WTC11 (cell line): ENCODE results near the gene FBRSL1. TPM values are rescaled to one million over a fixed set of nuclear protein-coding genes. Genes with fewer than 3 reads are reported as not detected.

ENCODE experiments used
- ATAC-seq: fragments of 200-7000 bp; cut with Tn5 transposase; 2 replicates; pipeline ENCODE4 v1.10.0; 2021; ENCODE audit warnings: mild to moderate bottlenecking, moderate library complexity
- CTCF ChIA-PET: fragments of 300-600 bp; sonication (Branson Sonifier 250); formaldehyde crosslinking; loops from one replicate; lab custom pipeline; 2021; ENCODE audit warnings: antibody characterized with exemption; lab: Charles Lee
- POLR2A ChIA-PET: fragments of 350-600 bp; sonication (Branson Sonifier 250); formaldehyde crosslinking; loops from one replicate; lab custom pipeline; 2021; ENCODE audit warnings: antibody characterized with exemption; lab: Charles Lee
- DNase-seq: peaks from one replicate; pipeline ENCODE4 v3.0.0; 2021; ENCODE audit warnings: low spot score
- H3K27ac Mint-ChIP-seq: 2 replicates; pipeline ENCODE4 v1.8.0; 2021; ENCODE audit warnings: mixed read lengths
- H3K27me3 Mint-ChIP-seq: 2 replicates; pipeline ENCODE4 v1.8.0; 2021; ENCODE audit warnings: low read depth, mild to moderate bottlenecking, moderate library complexity, mixed read lengths
- H3K36me3 Mint-ChIP-seq: 2 replicates; pipeline ENCODE4 v1.8.0; 2021; ENCODE audit warnings: mixed read lengths
- H3K4me1 Mint-ChIP-seq: 2 replicates; pipeline ENCODE4 v1.8.0; 2022; ENCODE audit warnings: mixed read lengths
- H3K4me3 Mint-ChIP-seq: 2 replicates; pipeline ENCODE4 v1.8.0; 2021; ENCODE audit warnings: mild to moderate bottlenecking, moderate library complexity, mixed read lengths
- H3K9me3 Mint-ChIP-seq: 2 replicates; pipeline ENCODE4 v1.8.0; 2021; ENCODE audit warnings: mixed read lengths
- ATF1 ChIP-seq: sonication (generic); formaldehyde crosslinking; IDR thresholded peaks from 2 replicates; pipeline ENCODE4 v1.8.1; 2023; ENCODE audit warnings: mild to moderate bottlenecking, moderate library complexity, missing genetic modification reagents
- EMX1 ChIP-seq: fragments of 250-450 bp; sonication (Bioruptor Pico); IDR thresholded peaks from 2 replicates; pipeline ENCODE4 v1.8.0; 2021; ENCODE audit warnings: mild to moderate bottlenecking
- ESRRA ChIP-seq: sonication (generic); formaldehyde crosslinking; IDR thresholded peaks from 2 replicates; pipeline ENCODE4 v1.8.1; 2022; ENCODE audit warnings: mild to moderate bottlenecking, missing genetic modification reagents, borderline replicate concordance
- ETV6 ChIP-seq: sonication (generic); formaldehyde crosslinking; IDR thresholded peaks from 2 replicates; pipeline ENCODE4 v1.8.1; 2022; ENCODE audit warnings: mild to moderate bottlenecking, missing genetic modification reagents
- FOXP1 ChIP-seq: sonication (generic); formaldehyde crosslinking; IDR thresholded peaks from 2 replicates; pipeline ENCODE4 v1.8.0; 2022; ENCODE audit warnings: missing genetic modification reagents, mild to moderate bottlenecking, moderate library complexity, borderline replicate concordance
- IRF2 ChIP-seq: sonication (generic); formaldehyde crosslinking; IDR thresholded peaks from 2 replicates; pipeline ENCODE4 v1.8.0; 2022; ENCODE audit warnings: low read depth, missing genetic modification reagents, borderline replicate concordance
- JAZF1 ChIP-seq: fragments of 250-450 bp; sonication (Bioruptor Pico); IDR thresholded peaks from 2 replicates; pipeline ENCODE4 v1.9.0; 2021; ENCODE audit warnings: moderate library complexity, mild to moderate bottlenecking, inconsistent platforms
- KAT7 ChIP-seq: sonication (generic); formaldehyde crosslinking; IDR thresholded peaks from 2 replicates; pipeline ENCODE4 v1.8.1; 2023; ENCODE audit warnings: missing genetic modification reagents, mild to moderate bottlenecking, borderline replicate concordance
- MXD4 ChIP-seq: fragments of 250-450 bp; sonication (Bioruptor Pico); IDR thresholded peaks from 2 replicates; pipeline ENCODE4 v1.8.0; 2021; ENCODE audit warnings: mild to moderate bottlenecking, moderate library complexity, borderline replicate concordance
- RORB ChIP-seq: fragments of 250-450 bp; sonication (Bioruptor Pico); IDR thresholded peaks from 2 replicates; pipeline ENCODE4 v1.9.0; 2021; ENCODE audit warnings: mild to moderate bottlenecking
- SOX15 ChIP-seq: fragments of 250-450 bp; sonication (Bioruptor Pico); IDR thresholded peaks from 2 replicates; pipeline ENCODE4 v1.9.0; 2021; ENCODE audit warnings: mild to moderate bottlenecking
- TCF7 ChIP-seq: sonication (generic); formaldehyde crosslinking; IDR thresholded peaks from 2 replicates; pipeline ENCODE4 v1.8.0; 2022; ENCODE audit warnings: mild to moderate bottlenecking, low read depth, missing genetic modification reagents, moderate library complexity
- ZNF232 ChIP-seq: sonication (generic); formaldehyde crosslinking; IDR thresholded peaks from 2 replicates; pipeline ENCODE4 v1.8.0; 2022; ENCODE audit warnings: mild to moderate bottlenecking, missing genetic modification reagents
- ZNF317 ChIP-seq: sonication (generic); formaldehyde crosslinking; IDR thresholded peaks from 2 replicates; pipeline ENCODE4 v1.8.1; 2023; ENCODE audit warnings: low read depth, mild to moderate bottlenecking, moderate library complexity, missing genetic modification reagents, borderline replicate concordance
- total RNA-seq: library from RNA; stranded (reverse); gene quantifications from 3 replicates; pipeline ENCODE4 v1.2.3, GENCODE V29; 2021
- TF ChIP-seq, protein P1 (sequence below): sonication (generic); formaldehyde crosslinking; IDR thresholded peaks from 2 replicates; pipeline ENCODE4 v1.8.1; 2023; ENCODE audit warnings: mild to moderate bottlenecking, missing genetic modification reagents, borderline replicate concordance
- TF ChIP-seq, protein P2 (sequence below): sonication (generic); formaldehyde crosslinking; IDR thresholded peaks from 2 replicates; pipeline ENCODE4 v1.8.1; 2022; ENCODE audit warnings: mild to moderate bottlenecking, missing genetic modification reagents, moderate library complexity, borderline replicate concordance
- TF ChIP-seq, protein P3 (sequence below): fragments of 250-450 bp; sonication (Bioruptor Pico); IDR thresholded peaks from 2 replicates; pipeline ENCODE4 v2.1.2; 2022; ENCODE audit warnings: mild to moderate bottlenecking, moderate library complexity
- TF ChIP-seq, protein P4 (sequence below): sonication (generic); formaldehyde crosslinking; IDR thresholded peaks from 2 replicates; pipeline ENCODE4 v1.8.1; 2023; ENCODE audit warnings: mild to moderate bottlenecking, missing genetic modification reagents, moderate library complexity
- TF ChIP-seq, protein P5 (sequence below): sonication (generic); formaldehyde crosslinking; IDR thresholded peaks from 2 replicates; pipeline ENCODE4 v1.8.1; 2022; ENCODE audit warnings: low read depth, missing genetic modification reagents, borderline replicate concordance
- TF ChIP-seq, protein P6 (sequence below): sonication (generic); formaldehyde crosslinking; IDR thresholded peaks from 2 replicates; pipeline ENCODE4 v1.8.1; 2023; ENCODE audit warnings: mild to moderate bottlenecking, missing genetic modification reagents

The FBRSL1 gene
- total RNA-seq, 1 experiment from 2014 or later, result 129 TPM

DNA sequence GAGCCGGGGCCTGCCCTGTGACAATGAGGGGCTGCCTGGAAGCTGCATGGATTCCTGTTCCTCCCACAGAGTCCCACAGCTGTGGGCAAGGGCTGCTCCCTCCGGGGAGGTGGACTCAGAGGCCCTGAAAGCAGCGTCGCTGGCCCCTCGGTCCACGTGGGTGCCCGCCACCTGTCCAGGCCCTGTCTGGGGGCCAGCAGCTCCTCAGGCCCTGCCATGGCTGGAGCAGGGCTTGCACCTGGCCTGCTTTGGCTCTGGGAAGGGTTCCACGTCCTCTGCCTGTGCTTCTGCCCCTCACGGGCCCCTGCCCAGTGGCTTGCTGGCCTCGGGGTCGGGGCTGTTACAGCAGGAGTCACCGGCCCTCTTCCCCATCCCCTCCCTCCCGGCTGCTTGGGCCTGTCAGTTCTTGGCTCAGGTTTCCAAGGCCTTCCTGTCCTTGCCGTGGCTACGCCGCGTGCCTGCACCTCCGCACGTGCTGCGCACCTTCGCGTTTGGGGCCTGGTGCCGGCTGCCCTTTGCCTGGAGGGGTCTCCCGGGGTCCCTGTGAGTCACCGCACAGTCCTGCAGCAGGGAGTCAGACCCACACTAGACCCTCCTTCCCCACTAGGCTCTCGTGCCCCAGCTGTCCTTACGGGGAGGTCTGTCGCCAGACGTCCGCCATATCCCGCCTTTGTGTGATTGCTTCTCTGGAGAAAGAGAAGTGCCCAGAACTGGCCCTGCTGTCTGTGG lies 5.8 kb downstream of the FBRSL1 start (continued):
- TF ChIP-seq RORB (CRISPR knock-in tag) (no peak), ZNF232 (CRISPR knock-in tag) (no peak), IRF2 (no peak), ATF1 (CRISPR knock-in tag) (no peak), ETV6 (no peak)
- TF ChIP-seq, protein P1, sequence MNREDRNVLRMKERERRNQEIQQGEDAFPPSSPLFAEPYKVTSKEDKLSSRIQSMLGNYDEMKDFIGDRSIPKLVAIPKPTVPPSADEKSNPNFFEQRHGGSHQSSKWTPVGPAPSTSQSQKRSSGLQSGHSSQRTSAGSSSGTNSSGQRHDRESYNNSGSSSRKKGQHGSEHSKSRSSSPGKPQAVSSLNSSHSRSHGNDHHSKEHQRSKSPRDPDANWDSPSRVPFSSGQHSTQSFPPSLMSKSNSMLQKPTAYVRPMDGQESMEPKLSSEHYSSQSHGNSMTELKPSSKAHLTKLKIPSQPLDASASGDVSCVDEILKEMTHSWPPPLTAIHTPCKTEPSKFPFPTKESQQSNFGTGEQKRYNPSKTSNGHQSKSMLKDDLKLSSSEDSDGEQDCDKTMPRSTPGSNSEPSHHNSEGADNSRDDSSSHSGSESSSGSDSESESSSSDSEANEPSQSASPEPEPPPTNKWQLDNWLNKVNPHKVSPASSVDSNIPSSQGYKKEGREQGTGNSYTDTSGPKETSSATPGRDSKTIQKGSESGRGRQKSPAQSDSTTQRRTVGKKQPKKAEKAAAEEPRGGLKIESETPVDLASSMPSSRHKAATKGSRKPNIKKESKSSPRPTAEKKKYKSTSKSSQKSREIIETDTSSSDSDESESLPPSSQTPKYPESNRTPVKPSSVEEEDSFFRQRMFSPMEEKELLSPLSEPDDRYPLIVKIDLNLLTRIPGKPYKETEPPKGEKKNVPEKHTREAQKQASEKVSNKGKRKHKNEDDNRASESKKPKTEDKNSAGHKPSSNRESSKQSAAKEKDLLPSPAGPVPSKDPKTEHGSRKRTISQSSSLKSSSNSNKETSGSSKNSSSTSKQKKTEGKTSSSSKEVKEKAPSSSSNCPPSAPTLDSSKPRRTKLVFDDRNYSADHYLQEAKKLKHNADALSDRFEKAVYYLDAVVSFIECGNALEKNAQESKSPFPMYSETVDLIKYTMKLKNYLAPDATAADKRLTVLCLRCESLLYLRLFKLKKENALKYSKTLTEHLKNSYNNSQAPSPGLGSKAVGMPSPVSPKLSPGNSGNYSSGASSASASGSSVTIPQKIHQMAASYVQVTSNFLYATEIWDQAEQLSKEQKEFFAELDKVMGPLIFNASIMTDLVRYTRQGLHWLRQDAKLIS (CRISPR knock-in tag), result no peak
- TF ChIP-seq, protein P2, sequence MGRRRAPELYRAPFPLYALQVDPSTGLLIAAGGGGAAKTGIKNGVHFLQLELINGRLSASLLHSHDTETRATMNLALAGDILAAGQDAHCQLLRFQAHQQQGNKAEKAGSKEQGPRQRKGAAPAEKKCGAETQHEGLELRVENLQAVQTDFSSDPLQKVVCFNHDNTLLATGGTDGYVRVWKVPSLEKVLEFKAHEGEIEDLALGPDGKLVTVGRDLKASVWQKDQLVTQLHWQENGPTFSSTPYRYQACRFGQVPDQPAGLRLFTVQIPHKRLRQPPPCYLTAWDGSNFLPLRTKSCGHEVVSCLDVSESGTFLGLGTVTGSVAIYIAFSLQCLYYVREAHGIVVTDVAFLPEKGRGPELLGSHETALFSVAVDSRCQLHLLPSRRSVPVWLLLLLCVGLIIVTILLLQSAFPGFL (CRISPR knock-in tag), result no peak
- TF ChIP-seq, protein P3, sequence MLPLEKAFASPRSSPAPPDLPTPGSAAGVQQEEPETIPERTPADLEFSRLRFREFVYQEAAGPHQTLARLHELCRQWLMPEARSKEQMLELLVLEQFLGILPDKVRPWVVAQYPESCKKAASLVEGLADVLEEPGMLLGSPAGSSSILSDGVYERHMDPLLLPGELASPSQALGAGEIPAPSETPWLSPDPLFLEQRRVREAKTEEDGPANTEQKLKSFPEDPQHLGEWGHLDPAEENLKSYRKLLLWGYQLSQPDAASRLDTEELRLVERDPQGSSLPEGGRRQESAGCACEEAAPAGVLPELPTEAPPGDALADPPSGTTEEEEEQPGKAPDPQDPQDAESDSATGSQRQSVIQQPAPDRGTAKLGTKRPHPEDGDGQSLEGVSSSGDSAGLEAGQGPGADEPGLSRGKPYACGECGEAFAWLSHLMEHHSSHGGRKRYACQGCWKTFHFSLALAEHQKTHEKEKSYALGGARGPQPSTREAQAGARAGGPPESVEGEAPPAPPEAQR (CRISPR knock-in tag), result no peak
- TF ChIP-seq, protein P4, sequence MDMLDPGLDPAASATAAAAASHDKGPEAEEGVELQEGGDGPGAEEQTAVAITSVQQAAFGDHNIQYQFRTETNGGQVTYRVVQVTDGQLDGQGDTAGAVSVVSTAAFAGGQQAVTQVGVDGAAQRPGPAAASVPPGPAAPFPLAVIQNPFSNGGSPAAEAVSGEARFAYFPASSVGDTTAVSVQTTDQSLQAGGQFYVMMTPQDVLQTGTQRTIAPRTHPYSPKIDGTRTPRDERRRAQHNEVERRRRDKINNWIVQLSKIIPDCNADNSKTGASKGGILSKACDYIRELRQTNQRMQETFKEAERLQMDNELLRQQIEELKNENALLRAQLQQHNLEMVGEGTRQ (CRISPR knock-in tag), result no peak

DNA sequence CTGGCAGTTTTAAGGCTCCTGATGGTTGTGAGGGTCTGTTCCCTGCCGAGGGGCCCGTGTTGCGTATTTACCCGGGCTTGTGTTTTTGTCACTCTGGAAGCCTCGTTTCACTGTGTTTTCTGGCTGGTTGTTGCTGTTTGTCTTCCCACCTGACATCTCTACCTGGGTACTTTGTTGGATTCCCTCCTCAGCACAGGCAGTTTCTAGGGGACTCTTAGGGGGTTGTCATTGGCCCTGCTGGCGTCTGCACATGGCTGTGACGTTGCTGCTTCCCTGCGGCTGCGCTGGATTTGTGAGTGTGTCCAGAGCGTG lies 6.4 kb downstream of the FBRSL1 start:
- POLR2A ChIA-PET, result no interaction called here
- DNase-seq, result no peak
- no peaks in the 10 kb centered on the region for H3K9me3 Mint-ChIP-seq
- no peak for ATAC-seq
- H3K27me3 Mint-ChIP-seq, result peaks cover 3% of the 10 kb centered on the region; the same call in 1 of the 2 replicates
- TF ChIP-seq FOXP1 (CRISPR knock-in tag), result no peak
- no peak for TF ChIP-seq SOX15 (CRISPR knock-in tag)
- TF ChIP-seq, protein P4 (CRISPR knock-in tag), result no peak
- TF ChIP-seq TCF7 (CRISPR knock-in tag), result no peak
- no peak for TF ChIP-seq KAT7 (CRISPR knock-in tag)
- TF ChIP-seq, protein P5, sequence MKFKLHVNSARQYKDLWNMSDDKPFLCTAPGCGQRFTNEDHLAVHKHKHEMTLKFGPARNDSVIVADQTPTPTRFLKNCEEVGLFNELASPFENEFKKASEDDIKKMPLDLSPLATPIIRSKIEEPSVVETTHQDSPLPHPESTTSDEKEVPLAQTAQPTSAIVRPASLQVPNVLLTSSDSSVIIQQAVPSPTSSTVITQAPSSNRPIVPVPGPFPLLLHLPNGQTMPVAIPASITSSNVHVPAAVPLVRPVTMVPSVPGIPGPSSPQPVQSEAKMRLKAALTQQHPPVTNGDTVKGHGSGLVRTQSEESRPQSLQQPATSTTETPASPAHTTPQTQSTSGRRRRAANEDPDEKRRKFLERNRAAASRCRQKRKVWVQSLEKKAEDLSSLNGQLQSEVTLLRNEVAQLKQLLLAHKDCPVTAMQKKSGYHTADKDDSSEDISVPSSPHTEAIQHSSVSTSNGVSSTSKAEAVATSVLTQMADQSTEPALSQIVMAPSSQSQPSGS, result no peak
- TF ChIP-seq ZNF317 (CRISPR knock-in tag), result no peak
- TF ChIP-seq, protein P6, sequence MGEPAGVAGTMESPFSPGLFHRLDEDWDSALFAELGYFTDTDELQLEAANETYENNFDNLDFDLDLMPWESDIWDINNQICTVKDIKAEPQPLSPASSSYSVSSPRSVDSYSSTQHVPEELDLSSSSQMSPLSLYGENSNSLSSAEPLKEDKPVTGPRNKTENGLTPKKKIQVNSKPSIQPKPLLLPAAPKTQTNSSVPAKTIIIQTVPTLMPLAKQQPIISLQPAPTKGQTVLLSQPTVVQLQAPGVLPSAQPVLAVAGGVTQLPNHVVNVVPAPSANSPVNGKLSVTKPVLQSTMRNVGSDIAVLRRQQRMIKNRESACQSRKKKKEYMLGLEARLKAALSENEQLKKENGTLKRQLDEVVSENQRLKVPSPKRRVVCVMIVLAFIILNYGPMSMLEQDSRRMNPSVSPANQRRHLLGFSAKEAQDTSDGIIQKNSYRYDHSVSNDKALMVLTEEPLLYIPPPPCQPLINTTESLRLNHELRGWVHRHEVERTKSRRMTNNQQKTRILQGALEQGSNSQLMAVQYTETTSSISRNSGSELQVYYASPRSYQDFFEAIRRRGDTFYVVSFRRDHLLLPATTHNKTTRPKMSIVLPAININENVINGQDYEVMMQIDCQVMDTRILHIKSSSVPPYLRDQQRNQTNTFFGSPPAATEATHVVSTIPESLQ (CRISPR knock-in tag), result no peak
- TF ChIP-seq EMX1 (CRISPR knock-in tag), result no peak
- TF ChIP-seq RORB (CRISPR knock-in tag), result no peak
- no peak for TF ChIP-seq MXD4 (CRISPR knock-in tag)
- TF ChIP-seq JAZF1 (CRISPR knock-in tag), result no peak
- no peak for TF ChIP-seq ESRRA (CRISPR knock-in tag)
- H3K27ac Mint-ChIP-seq, result peak overlapping the region; percentile 7; the same call in 1 of the 2 replicates
- H3K4me3 Mint-ChIP-seq, result no peak overlapping the region
- CTCF ChIA-PET, result no interaction called here
- H3K4me1 Mint-ChIP-seq, result peaks cover 9% of the 10 kb centered on the region
- no peaks in the 10 kb centered on the region for H3K36me3 Mint-ChIP-seq
